H1 (cell line): ENCODE measurements around the gene GRM1. TPM values are rescaled to one million over a fixed set of nuclear protein-coding genes. Genes with fewer than 3 reads are reported as not detected.

Experiments used
- CTCF ChIA-PET: fragments of 300-600 bp; sonication (Branson Sonifier 250); formaldehyde crosslinking; loops from one replicate; lab custom pipeline; 2021; ENCODE audit not compliant: partially characterized antibody; lab: Charles Lee
- POLR2A ChIA-PET: fragments of 300-600 bp; sonication (Branson Sonifier 250); formaldehyde crosslinking; loops from one replicate; lab custom pipeline; 2021; ENCODE audit warnings: inconsistent platforms; ENCODE audit not compliant: partially characterized antibody; lab: Charles Lee
- DNase-seq, 2 experiments: peaks; one replicate each; pipeline versions ENCODE4 v3.0.0 to v3.0.0-alpha.2; 2010 to 2022; ENCODE audit warnings: low spot score in 2 of 2, low read depth in 1 of 2, mixed read lengths in 1 of 2
- FAIRE-seq: peaks from 2 replicates; lab custom pipeline; 2011; peaks lifted over from hg19 to GRCh38; lab: Jason Lieb, UNC
- H2AFZ ChIP-seq: 2 replicates; pipeline ENCODE4 v1.8.1; 2012; ENCODE audit warnings: low read length, inconsistent platforms
- H2AK5ac ChIP-seq: 2 replicates; pipeline ENCODE4 v1.6.1; 2013; ENCODE audit warnings: low read depth, low read length
- H2BK120ac ChIP-seq: replicated peaks from 2 replicates; pipeline ENCODE3; 2013; ENCODE audit warnings: low read depth, low read length, inconsistent platforms
- H2BK12ac ChIP-seq: 2 replicates; pipeline ENCODE4 v1.6.1; 2013; ENCODE audit warnings: low read depth, low read length
- H2BK15ac ChIP-seq: 2 replicates; pipeline ENCODE4 v1.6.1; 2013; ENCODE audit warnings: low read length
- H2BK20ac ChIP-seq: 2 replicates; pipeline ENCODE4 v1.6.1; 2013; ENCODE audit warnings: low read length
- H2BK5ac ChIP-seq: 2 replicates; pipeline ENCODE4 v1.6.1; 2013; ENCODE audit warnings: low read depth, low read length
- H3K14ac ChIP-seq: 2 replicates; pipeline ENCODE4 v1.6.1; 2013; ENCODE audit warnings: inconsistent platforms; ENCODE audit not compliant: insufficient read length
- H3K18ac ChIP-seq: 2 replicates; pipeline ENCODE4 v1.6.1; 2013; ENCODE audit warnings: low read length; ENCODE audit errors: extremely low read depth
- H3K23ac ChIP-seq: 2 replicates; pipeline ENCODE4 v1.6.1; 2013; ENCODE audit warnings: inconsistent platforms; ENCODE audit not compliant: insufficient read length
- H3K23me2 ChIP-seq: 2 replicates; pipeline ENCODE4 v1.6.1; 2013; ENCODE audit warnings: low read depth, low read length
- H3K27ac ChIP-seq: 2 replicates; pipeline ENCODE4 v1.6.1; 2011; ENCODE audit warnings: low read depth, low read length, inconsistent platforms
- H3K27me3 ChIP-seq, 4 experiments: replicated peaks in 1 of 4; 1 replicate in 1 of 4; 2 replicates in 3 of 4; pipeline versions ENCODE4 v1.6.1 to v1.8.1; 2011 to 2013; ENCODE audit warnings: low read length in 3 of 4, mild to moderate bottlenecking in 3 of 4, inconsistent platforms in 2 of 4, mixed read lengths in 2 of 4, moderate library complexity in 1 of 4; ENCODE audit not compliant: control insufficient read depth in 3 of 4, insufficient read depth in 3 of 4; ENCODE audit errors: extremely low read depth in 1 of 4
- H3K36me3 ChIP-seq, 4 experiments: 2 replicates each; pipeline versions ENCODE4 v1.6.1 to v1.8.1; 2011 to 2013; ENCODE audit warnings: mild to moderate bottlenecking in 4 of 4, low read length in 3 of 4, moderate library complexity in 2 of 4, control low read depth in 1 of 4, inconsistent platforms in 1 of 4; ENCODE audit not compliant: insufficient read depth in 4 of 4, control insufficient read depth in 2 of 4
- H3K4ac ChIP-seq: replicated peaks from 2 replicates; pipeline ENCODE3; 2013; ENCODE audit warnings: low read length, low read depth, mixed read lengths, inconsistent platforms; ENCODE audit not compliant: insufficient read length
- H3K4me1 ChIP-seq, 4 experiments: replicated peaks in 1 of 4; 1 replicate in 1 of 4; 2 replicates in 3 of 4; pipeline versions ENCODE4 v1.6.1 to v1.8.1; 2011 to 2013; ENCODE audit warnings: low read length in 3 of 4, inconsistent platforms in 2 of 4, mixed read lengths in 1 of 4; ENCODE audit not compliant: insufficient read depth in 4 of 4, control insufficient read depth in 3 of 4
- H3K4me2 ChIP-seq, 2 experiments: 2 replicates each; pipeline versions ENCODE4 v1.6.1 to v1.8.1; 2011 to 2013; ENCODE audit warnings: low read depth in 2 of 2, low read length in 2 of 2, control low read depth in 1 of 2, inconsistent platforms in 1 of 2, mild to moderate bottlenecking in 1 of 2; ENCODE audit not compliant: insufficient read depth in 1 of 2
- H3K4me3 ChIP-seq, 4 experiments: fragments of 200-600, 300-600 bp in 1 of 4; sonication (generic), shearing (Covaris generic), sonication (Bioruptor Twin) in 1 of 4; 2 replicates each; pipeline versions ENCODE4 v1.5.1 to v1.8.1; 2011 to 2016; ENCODE audit warnings: low read length in 4 of 4, low read depth in 3 of 4, control low read depth in 2 of 4, inconsistent platforms in 2 of 4, mild to moderate bottlenecking in 2 of 4, mixed read lengths in 1 of 4, moderate library complexity in 1 of 4; ENCODE audit not compliant: insufficient read depth in 2 of 4; ENCODE audit errors: extremely low read depth in 1 of 4
- H3K56ac ChIP-seq: replicated peaks from 2 replicates; pipeline ENCODE3; 2013; ENCODE audit warnings: low read depth, mild to moderate bottlenecking, mixed read lengths, low read length, inconsistent platforms; ENCODE audit not compliant: insufficient read length
- H3K79me1 ChIP-seq: 2 replicates; pipeline ENCODE4 v1.6.1; 2013; ENCODE audit warnings: low read depth, low read length, control low read depth
- H3K79me2 ChIP-seq, 2 experiments: 2 replicates each; pipeline versions ENCODE4 v1.6.1 to v1.8.1; 2012 to 2013; ENCODE audit warnings: low read length in 2 of 2, mild to moderate bottlenecking in 2 of 2, inconsistent platforms in 1 of 2; ENCODE audit not compliant: insufficient read depth in 2 of 2, control insufficient read depth in 1 of 2
- H3K9ac ChIP-seq, 4 experiments: replicated peaks in 1 of 4; 1 replicate in 1 of 4; 2 replicates in 3 of 4; pipeline versions ENCODE4 v1.6.1 to v1.8.1; 2011 to 2013; ENCODE audit warnings: low read depth in 3 of 4, low read length in 3 of 4, control low read depth in 2 of 4, mild to moderate bottlenecking in 2 of 4, moderate library complexity in 2 of 4, inconsistent platforms in 1 of 4; ENCODE audit errors: extremely low read depth in 1 of 4
- H3K9me3 ChIP-seq, 2 experiments: 2 replicates each; pipeline versions ENCODE4 v1.6.1 to v1.8.1; 2012 to 2013; ENCODE audit warnings: mild to moderate bottlenecking in 2 of 2, moderate library complexity in 2 of 2, control low read depth in 1 of 2, inconsistent platforms in 1 of 2, low read depth in 1 of 2, low read length in 1 of 2, mixed read lengths in 1 of 2; ENCODE audit not compliant: insufficient read depth in 2 of 2
- H4K20me1 ChIP-seq, 2 experiments: replicated peaks in 1 of 2; 2 replicates each; pipeline versions ENCODE3 to v1.8.1; 2011 to 2013; ENCODE audit warnings: inconsistent platforms in 2 of 2, low read length in 2 of 2, mild to moderate bottlenecking in 1 of 2; ENCODE audit not compliant: insufficient read depth in 2 of 2, control insufficient read depth in 1 of 2
- H4K5ac ChIP-seq: 2 replicates; pipeline ENCODE4 v1.6.1; 2013; ENCODE audit warnings: low read length, low read depth, mixed read lengths, inconsistent platforms; ENCODE audit not compliant: insufficient read length
- H4K8ac ChIP-seq: 2 replicates; pipeline ENCODE4 v1.8.0; 2013; ENCODE audit warnings: mild to moderate bottlenecking, moderate library complexity, low read length, inconsistent platforms; ENCODE audit not compliant: insufficient read depth; ENCODE audit errors: extremely low read depth
- H4K91ac ChIP-seq: replicated peaks from 2 replicates; pipeline ENCODE3; 2013; ENCODE audit warnings: low read length, mixed read lengths, inconsistent platforms; ENCODE audit not compliant: insufficient read length
- CBX5 ChIP-seq: fragments of 300-800, 300-1000 bp; sonication (generic); IDR thresholded peaks from 2 replicates; pipeline ENCODE4 v1.7.1; 2016; ENCODE audit warnings: antibody characterized with exemption, low read length, low read depth
- CHD1 ChIP-seq: IDR thresholded peaks from 2 replicates; pipeline ENCODE4 v1.6.1; 2012; ENCODE audit warnings: low read depth, low read length, improper control_type of control experiment
- CHD2 ChIP-seq: IDR thresholded peaks from 2 replicates; pipeline ENCODE4 v1.6.1; 2012; ENCODE audit warnings: low read length, improper control_type of control experiment
- CTCF ChIP-seq, 3 experiments: IDR thresholded peaks; 1 replicate in 2 of 3; 2 replicates in 1 of 3; pipeline versions ENCODE4 v1.5.1 to v1.6.1; 2011; ENCODE audit warnings: low read length in 3 of 3, mild to moderate bottlenecking in 3 of 3, inconsistent platforms in 2 of 3, low read depth in 1 of 3, moderate library complexity in 1 of 3; ENCODE audit not compliant: insufficient read depth in 1 of 3; ENCODE audit errors: control extremely low read depth in 1 of 3
- EP300 ChIP-seq, 2 experiments: IDR thresholded peaks; 1 replicate in 1 of 2; 2 replicates in 1 of 2; pipeline ENCODE4 v1.6.1; 2011 to 2012; ENCODE audit warnings: low read depth in 2 of 2, low read length in 2 of 2, mild to moderate bottlenecking in 2 of 2, borderline replicate concordance in 1 of 2, inconsistent platforms in 1 of 2, moderate library complexity in 1 of 2
- FOSL1 ChIP-seq: IDR thresholded peaks from 2 replicates; pipeline ENCODE4 v1.6.1; 2011; ENCODE audit warnings: mild to moderate bottlenecking, low read depth, low read length, moderate library complexity; ENCODE audit not compliant: insufficient read depth
- JUN ChIP-seq: IDR thresholded peaks from 2 replicates; pipeline ENCODE4 v1.6.1; 2011; ENCODE audit warnings: low read depth, mild to moderate bottlenecking, improper control_type of control experiment, low read length
- KDM5A ChIP-seq: fragments of 200-600 bp; IDR thresholded peaks from 2 replicates; pipeline ENCODE4 v1.7.1; 2012; ENCODE audit warnings: mild to moderate bottlenecking, low read length, inconsistent platforms, mixed read lengths
- MAFK ChIP-seq: IDR thresholded peaks from 2 replicates; pipeline ENCODE4 v1.6.1; 2012; ENCODE audit warnings: low read depth, mild to moderate bottlenecking, improper control_type of control experiment, low read length
- SIN3A ChIP-seq, 2 experiments: IDR thresholded peaks in 1 of 2; conservative IDR thresholded peaks in 1 of 2; 2 replicates each; pipeline ENCODE4 v1.6.1; 2011 to 2012; ENCODE audit warnings: low read length in 2 of 2, improper control_type of control experiment in 1 of 2, low read depth in 1 of 2, mild to moderate bottlenecking in 1 of 2
- SUZ12 ChIP-seq: fragments of 200-600 bp; sonication (generic); IDR thresholded peaks from 2 replicates; pipeline ENCODE4 v1.6.1; 2012; ENCODE audit warnings: mild to moderate bottlenecking, inconsistent platforms, low read length, moderate library complexity, mixed read lengths
- WGBS, 2 experiments: shearing (Covaris generic) in 1 of 2; methylation state at CpG; one replicate each; pipeline versions ENCODE4 v1.1.6 to v1.1.7; 2013 to 2015; ENCODE audit warnings: low lambda C conversion rate in 2 of 2, mixed read lengths in 2 of 2, inconsistent platforms in 1 of 2, low coverage in 1 of 2, missing lambda C conversion rate in 1 of 2; ENCODE audit not compliant: insufficient replicate concordance in 2 of 2, insufficient coverage in 1 of 2, insufficient read length in 1 of 2; ENCODE audit errors: extremely low coverage in 1 of 2, missing lambda C conversion rate in 1 of 2; 5-methylcytosine and 5-hydroxymethylcytosine counted together
- polyA plus RNA-seq, 7 experiments: library from polyadenylated mRNA; depleted of rRNA in 3 of 7; stranded (reverse) in 5 of 7; unstranded in 2 of 7; fragments of >200 nt in 5 of 7; fragments of 200-250 nt in 2 of 7; gene quantifications; 1 replicate in 5 of 7; 2 replicates in 1 of 7; 4 replicates in 1 of 7; pipeline versions ENCODE4 v1.2.1 to v1.2.3, GENCODE V29; 2011 to 2013; ENCODE audit warnings: missing spikeins in 2 of 7, mixed read lengths in 2 of 7
- total RNA-seq: library from RNA; stranded (reverse); fragmentation: NEBNext Ultra II Directional; extraction: Animal tissue kit (Norgen Biotek cat#: 25700); gene quantifications from 2 replicates; pipeline ENCODE4 v1.2.1, GENCODE V29; 2021
- TF ChIP-seq, protein P1 (sequence below): IDR thresholded peaks from 2 replicates; pipeline ENCODE4 v1.6.1; 2012; ENCODE audit warnings: inconsistent platforms

Gene GRM1
- total and polyA plus RNA-seq, 2 of the 8 experiments (the other 6 are each of a cell fraction or from before 2014, with no cell fraction given) = 0.15 to 1.3 TPM

DNA sequence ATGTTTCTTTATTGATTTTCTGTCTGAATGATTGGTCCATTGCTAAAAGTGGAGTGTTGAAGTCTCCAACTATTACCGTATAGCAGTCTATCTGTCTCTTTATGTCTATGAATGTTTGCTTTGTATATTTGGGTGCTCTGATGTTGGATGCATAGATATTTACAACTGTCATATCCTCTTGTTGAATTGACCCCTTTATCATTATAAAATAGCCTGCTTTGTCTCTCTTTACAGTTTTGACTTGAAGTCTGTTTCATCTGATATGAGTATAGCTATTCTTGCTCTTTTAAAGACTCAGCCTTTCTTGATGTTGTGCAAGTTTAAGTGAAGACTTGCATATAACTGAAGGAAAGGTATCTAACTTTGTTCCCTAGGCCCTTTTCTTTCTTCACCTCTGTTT is 341.0 kb downstream of the GRM1 start:
- no peaks in the 10 kb centered on the region for H3K79me2 ChIP-seq
- H3K4ac ChIP-seq = no peak overlapping the region
- H3K4me3 ChIP-seq = no peak overlapping the region
- no peak overlapping the region for H4K5ac ChIP-seq
- no peak for DNase-seq
- no peak overlapping the region for H2BK15ac ChIP-seq
- no peak overlapping the region for H2BK120ac ChIP-seq
- H3K27me3 ChIP-seq = no peaks in the 10 kb centered on the region
- ChIA-PET POLR2A (no interaction called here), CTCF (interaction anchor here (1.0 kb wide), 1 partner anchor 9 kb away, joined by 3 read pairs; no protein-coding TSS in a partner anchor)
- H3K79me1 ChIP-seq = no peaks in the 10 kb centered on the region
- H3K23ac ChIP-seq = no peak overlapping the region
- H2BK12ac ChIP-seq = no peak overlapping the region
- H4K91ac ChIP-seq = no peak overlapping the region
- no peak overlapping the region for H4K8ac ChIP-seq
- no peaks in the 10 kb centered on the region for H4K20me1 ChIP-seq
- H2BK5ac ChIP-seq = no peak overlapping the region
- no peak overlapping the region for H3K18ac ChIP-seq
- H2AK5ac ChIP-seq = no peak overlapping the region
- H3K9me3 ChIP-seq = no peaks in the 10 kb centered on the region
- H3K14ac ChIP-seq = no peak overlapping the region
- H2BK20ac ChIP-seq = no peak overlapping the region
- no peak overlapping the region for H3K56ac ChIP-seq
- no peaks in the 10 kb centered on the region for H3K4me1 ChIP-seq
- no peak overlapping the region for H3K27ac ChIP-seq
- 100% methylated on average over 1 of the region's 1 CpG; no CpG with 5 or more reads in 1 of the 2 experiments for WGBS, 2 experiments
- no peak overlapping the region for H3K4me2 ChIP-seq
- H3K36me3 ChIP-seq = no peaks in the 10 kb centered on the region
- no peak overlapping the region for H2AFZ ChIP-seq
- FAIRE-seq = no peak
- H3K23me2 ChIP-seq = no peaks in the 10 kb centered on the region
- H3K9ac ChIP-seq = no peak overlapping the region
- TF ChIP-seq SUZ12 (no peak), CHD1 (no peak), CHD2 (no peak), FOSL1 (no peak), MAFK (no peak), EP300 (IDR thresholded peaks at IDR 0.05; ENCODE audit: borderline replicate concordance in 1 of 2, low read depth in 2 of 2, low read length in 2 of 2) (no peak), JUN (no peak), CBX5 (no peak), CTCF (IDR thresholded peaks at IDR 0.05; ENCODE audit: control extremely low read depth in 1 of 3, insufficient read depth in 1 of 3, low read depth in 1 of 3, low read length in 3 of 3) (no peak), SIN3A (conservative IDR thresholded peaks at IDR 0.05 in 1 of 2, IDR thresholded peaks at IDR 0.05 in 1 of 2; ENCODE audit: low read depth in 1 of 2, low read length in 2 of 2) (no peak), KDM5A (no peak)
- TF ChIP-seq, protein P1, sequence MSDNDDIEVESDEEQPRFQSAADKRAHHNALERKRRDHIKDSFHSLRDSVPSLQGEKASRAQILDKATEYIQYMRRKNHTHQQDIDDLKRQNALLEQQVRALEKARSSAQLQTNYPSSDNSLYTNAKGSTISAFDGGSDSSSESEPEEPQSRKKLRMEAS = no peak
